Panc1 (cell line): ENCODE data around the gene CUX1. TPM values are rescaled to one million over a fixed set of nuclear protein-coding genes. Genes with fewer than 3 reads are reported as not detected.

Source experiments
- ATAC-seq: fragments of 200-7000 bp; cut with Tn5 transposase; 2 replicates; pipeline ENCODE4 v1.9.1; 2020; ENCODE audit warnings: mild to moderate bottlenecking, moderate library complexity
- BruUV-seq: library from RNA; stranded (reverse); fragments of 400-500 nt; replicated peaks from 2 replicates; lab custom pipeline; 2021; lab: Mats Ljungman, UMichigan
- CTCF ChIA-PET: fragments of 300-600 bp; sonication (Branson Sonifier 250); formaldehyde crosslinking; loops from one replicate; lab custom pipeline; 2022; ENCODE audit warnings: antibody characterized with exemption; lab: Charles Lee
- POLR2A ChIA-PET: fragments of 300-600 bp; sonication (Branson Sonifier 250); formaldehyde crosslinking; loops from one replicate; lab custom pipeline; 2022; ENCODE audit warnings: antibody characterized with exemption; lab: Charles Lee
- DNase-seq: peaks from one replicate; pipeline ENCODE4 v3.0.0-alpha.2; 2010; ENCODE audit warnings: low read depth, low spot score
- H3K27ac ChIP-seq: 2 replicates; pipeline ENCODE4 v1.5.1; 2011; ENCODE audit warnings: mild to moderate bottlenecking, low read length, inconsistent platforms
- H3K27me3 ChIP-seq: fragments of 200-500 bp; sonication (Bioruptor generic); 2 replicates; pipeline ENCODE4 v1.6.0; 2014; ENCODE audit warnings: low read length, inconsistent platforms; ENCODE audit not compliant: control insufficient read depth, insufficient read depth
- H3K36me3 ChIP-seq: fragments of 200-500 bp; sonication (Bioruptor generic); 2 replicates; pipeline ENCODE4 v1.5.1; 2014; ENCODE audit warnings: inconsistent platforms, mild to moderate bottlenecking, low read length, moderate library complexity; ENCODE audit not compliant: control insufficient read depth, insufficient read depth
- H3K4me1 ChIP-seq: 2 replicates; pipeline ENCODE4 v1.5.1; 2011; ENCODE audit warnings: inconsistent platforms, mild to moderate bottlenecking, low read length, moderate library complexity; ENCODE audit not compliant: control insufficient read depth, insufficient read depth
- H3K4me3 ChIP-seq, 2 experiments: 2 replicates each; pipeline ENCODE4 v1.5.1; 2011 to 2012; ENCODE audit warnings: low read depth in 2 of 2, low read length in 2 of 2, mild to moderate bottlenecking in 2 of 2, inconsistent platforms in 1 of 2, moderate library complexity in 1 of 2
- H3K9me3 ChIP-seq: fragments of 200-500 bp; sonication (Bioruptor generic); 2 replicates; pipeline ENCODE4 v1.5.1; 2014; ENCODE audit warnings: low read depth, mild to moderate bottlenecking, inconsistent platforms, low read length, moderate library complexity; ENCODE audit not compliant: control insufficient read depth, insufficient read depth
- CTCF ChIP-seq: fragments of 450-650 bp; IDR thresholded peaks from 2 replicates; pipeline ENCODE4 v1.5.1; 2017; ENCODE audit warnings: mild to moderate bottlenecking
- POLR2AphosphoS5 ChIP-seq: IDR thresholded peaks from 2 replicates; pipeline ENCODE4 v1.6.1; 2012; ENCODE audit warnings: mild to moderate bottlenecking, low read depth, low read length, moderate library complexity
- REST ChIP-seq, 2 experiments: IDR thresholded peaks; 2 replicates each; pipeline ENCODE4 v1.6.1; 2011 to 2012; ENCODE audit warnings: low read depth in 2 of 2, control low read depth in 1 of 2, low read length in 1 of 2, mild to moderate bottlenecking in 1 of 2, moderate library complexity in 1 of 2; ENCODE audit not compliant: insufficient read depth in 1 of 2
- SIN3A ChIP-seq: IDR thresholded peaks from 2 replicates; pipeline ENCODE4 v1.6.1; 2012; ENCODE audit warnings: low read depth, mild to moderate bottlenecking, low read length, moderate library complexity, borderline replicate concordance; ENCODE audit not compliant: insufficient read depth
- TCF7L2 ChIP-seq: IDR thresholded peaks from 2 replicates; pipeline ENCODE4 v1.6.1; 2011; ENCODE audit warnings: mild to moderate bottlenecking, low read depth, low read length, inconsistent platforms
- in situ Hi-C: cut with HindIII; loops from 2 replicates; pipeline ENCODE4 v1.10.0; 2016; ENCODE audit warnings: low sequenced_read_pairs, low pct_unique_long_range_greater_than_20kb
- intact Hi-C: fragments of 100-400 bp; cut with micrococcal nuclease; formaldehyde crosslinking; loops from one replicate; pipeline ENCODE4 v1.10.0; 2022; ENCODE audit not compliant: unreplicated experiment
- total RNA-seq: library from RNA; stranded (reverse); gene quantifications from one replicate; pipeline ENCODE4 v1.2.1, GENCODE V29; 2021; ENCODE audit not compliant: unreplicated experiment

The CUX1 gene
- total RNA-seq, 1 experiment from 2014 or later, result 50.9 TPM

GRCh38 chr7:102128303-102128702 is 310.9 kb downstream of the CUX1 start:
- ChIA-PET CTCF (no interaction called here), POLR2A (no interaction called here)
- no peaks in the 10 kb centered on the region for H3K36me3 ChIP-seq
- TF ChIP-seq TCF7L2 (no peak), SIN3A (no peak), REST (IDR thresholded peaks at IDR 0.05; ENCODE audit: insufficient read depth in 1 of 2, low read depth in 2 of 2, low read length in 1 of 2) (no peak), CTCF (no peak), POLR2AphosphoS5 (no peak)
- no peak overlapping the region for H3K27ac ChIP-seq
- ATAC-seq (no peak), DNase-seq (no peak)
- peaks cover 6% of the 10 kb centered on the region; the same call in 1 of the 2 replicates for H3K4me1 ChIP-seq
- H3K27me3 ChIP-seq, result no peaks in the 10 kb centered on the region
- no peaks in the 10 kb centered on the region for H3K9me3 ChIP-seq
- no peak overlapping the region for H3K4me3 ChIP-seq
- no TSS peak for BruUV-seq
- intact Hi-C loops, result no loop called here
- in situ Hi-C loops, result no loop called here

- DNase-seq (no peak), ATAC-seq (0 out of 2 replicates have a peak, but pooled peaks have one; percentile 33)
- in situ Hi-C loops, result no loop called here
- H3K4me3 ChIP-seq, result no peak overlapping the region
- no peaks in the 10 kb centered on the region for H3K27me3 ChIP-seq
- intact Hi-C loops, result no loop called here
- CTCF ChIA-PET, result no interaction called here
- POLR2A ChIA-PET, result interaction anchor here (0.5 kb wide), 1 partner anchor 19 kb away, joined by 9 read pairs; no protein-coding TSS in a partner anchor
- BruUV-seq, result no TSS peak
- no peaks in the 10 kb centered on the region for H3K36me3 ChIP-seq
- no peaks in the 10 kb centered on the region for H3K9me3 ChIP-seq
- no peak overlapping the region for H3K27ac ChIP-seq
- peaks cover 16% of the 10 kb centered on the region for H3K4me1 ChIP-seq
- TF ChIP-seq TCF7L2 (peak; percentile 67), REST (IDR thresholded peaks at IDR 0.05; ENCODE audit: insufficient read depth in 1 of 2, low read depth in 2 of 2, low read length in 1 of 2) (no peak)
Observed at GRCh38 chr7:102129636-102130370, 312.4 kb downstream of the CUX1 start.
